Measurements from ENCODE around the gene NR6A1.
A peak's percentile ranks its signal among the peaks of the same experiment; 100 is the strongest.
"Not testable (repeated sequence)": the region's sequence is repeated elsewhere in the genome, so short reads cannot be mapped to it uniquely, and the experiment has no call there.

NR6A1 gene

GRCh38 chr9:124776954-124777648 lies 6.0 kb upstream of the NR6A1 start, which contains the start of gene OLFML2A:
Gene OLFML2A (plus strand): TSS chr9:124777133. CDS start chr9:124777271, 138 bp downstream.
- no peak for DNase-seq (ENCODE audit: low read depth)

- no peak for DNase-seq (ENCODE audit: low read depth)
Observed at GRCh38 chr9:124776618-124776953, 5.5 kb upstream of the NR6A1 start.

GRCh38 chr9:124774129-124774978 lies 3.2 kb upstream of the NR6A1 start:
- DNase-seq (ENCODE audit: low read depth) = peak; percentile 58

GRCh38 chr9:124773473-124774128 lies 2.5 kb upstream of the NR6A1 start:
- DNase-seq (ENCODE audit: low read depth) = no peak

- DNase-seq (ENCODE audit: low read depth) = not testable (repeated sequence)
Observed at GRCh38 chr9:124772877-124773276, 1.8 kb upstream of the NR6A1 start.

- DNase-seq (ENCODE audit: low read depth) = no peak
Observed at GRCh38 chr9:124771867-124772679, 962 bp upstream of the NR6A1 start.

- no peak for DNase-seq (ENCODE audit: low read depth)
Observed at GRCh38 chr9:124770359-124771020, 621 bp downstream of the NR6A1 start.

GRCh38 chr9:124769549-124770358 lies 1.4 kb downstream of the NR6A1 start:
- no peak for DNase-seq (ENCODE audit: low read depth)

- DNase-seq (ENCODE audit: low read depth) = no peak
Observed at GRCh38 chr9:124768750-124769548, 2.2 kb downstream of the NR6A1 start.

- no peak for DNase-seq (ENCODE audit: low read depth)
Observed at GRCh38 chr9:124768334-124768733, 2.8 kb downstream of the NR6A1 start.

GRCh38 chr9:124767821-124768220 lies 3.3 kb downstream of the NR6A1 start:
- DNase-seq (ENCODE audit: low read depth) = no peak

- DNase-seq (ENCODE audit: low read depth) = no peak
Observed at GRCh38 chr9:124766815-124767554, 4.1 kb downstream of the NR6A1 start.

- DNase-seq (ENCODE audit: low read depth) = no peak
Observed at GRCh38 chr9:124766326-124766725, 4.8 kb downstream of the NR6A1 start.

GRCh38 chr9:124765439-124765835 lies 5.7 kb downstream of the NR6A1 start:
- DNase-seq (ENCODE audit: low read depth) = no peak

GRCh38 chr9:124764774-124765438 lies 6.2 kb downstream of the NR6A1 start:
- no peak for DNase-seq (ENCODE audit: low read depth)

- no peak for DNase-seq (ENCODE audit: low read depth)
Observed at GRCh38 chr9:124762633-124763032, 8.5 kb downstream of the NR6A1 start.

- no peak for DNase-seq (ENCODE audit: low read depth)
Observed at GRCh38 chr9:124761710-124762109, 9.4 kb downstream of the NR6A1 start.

- no peak for DNase-seq (ENCODE audit: low read depth)
Observed at GRCh38 chr9:124761196-124761595, 9.9 kb downstream of the NR6A1 start.
